GM13977 (cell line): Measurements from ENCODE around the gene CD6.

Experiments used
- DNase-seq: peaks from one replicate; pipeline ENCODE4 v3.0.0; 2012; ENCODE audit warnings: low spot score
- CTCF ChIP-seq: IDR thresholded peaks from 2 replicates; pipeline ENCODE4 v1.5.1; 2012; ENCODE audit warnings: mild to moderate bottlenecking, control low read depth; ENCODE audit not compliant: insufficient read depth; ENCODE audit errors: extremely low read depth, missing control alignments
- in situ Hi-C: fragments of 300-500 bp; cut with MboI; formaldehyde crosslinking; loops from one replicate; pipeline ENCODE4 v1.12.0; 2022; ENCODE audit warnings: low sequenced_read_pairs, low pct_unique_long_range_greater_than_20kb, mixed read lengths, inconsistent platforms; ENCODE audit not compliant: unreplicated experiment

The CD6 gene

GRCh38 chr11:61042537-61042936, 71.1 kb downstream of the CD6 start:
- no peak for DNase-seq
- in situ Hi-C loops, result no loop called here
- no peak for TF ChIP-seq CTCF

DNA sequence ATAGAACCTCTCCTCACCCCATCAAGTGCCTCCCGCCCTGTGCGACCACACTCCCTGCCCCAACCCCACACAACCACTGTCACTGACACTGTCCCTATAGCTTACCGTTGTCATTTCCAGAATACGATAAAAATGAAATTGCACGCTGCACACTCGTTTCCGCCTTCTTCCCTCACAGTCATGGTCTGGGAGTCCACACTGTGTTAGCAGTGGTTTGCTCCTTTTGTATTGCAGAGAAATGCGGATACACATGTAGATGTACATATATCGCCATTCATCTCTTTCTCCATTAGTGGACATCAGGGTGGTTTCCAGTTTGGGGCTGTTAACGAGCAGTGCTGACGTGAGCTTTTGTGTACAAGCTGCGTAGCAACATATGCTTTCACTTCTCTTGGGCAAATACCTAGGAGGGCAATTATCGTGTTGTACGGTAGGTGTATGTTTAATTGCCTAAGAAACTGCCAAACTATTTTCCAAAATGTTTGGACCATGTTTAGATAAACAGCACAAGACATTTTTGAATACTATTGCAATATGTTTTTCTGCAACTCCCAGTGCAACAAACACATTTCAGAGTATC, 71.6 kb downstream of the CD6 start:
- no peak for DNase-seq
- no peak for TF ChIP-seq CTCF
- in situ Hi-C loops, result no loop called here

DNA sequence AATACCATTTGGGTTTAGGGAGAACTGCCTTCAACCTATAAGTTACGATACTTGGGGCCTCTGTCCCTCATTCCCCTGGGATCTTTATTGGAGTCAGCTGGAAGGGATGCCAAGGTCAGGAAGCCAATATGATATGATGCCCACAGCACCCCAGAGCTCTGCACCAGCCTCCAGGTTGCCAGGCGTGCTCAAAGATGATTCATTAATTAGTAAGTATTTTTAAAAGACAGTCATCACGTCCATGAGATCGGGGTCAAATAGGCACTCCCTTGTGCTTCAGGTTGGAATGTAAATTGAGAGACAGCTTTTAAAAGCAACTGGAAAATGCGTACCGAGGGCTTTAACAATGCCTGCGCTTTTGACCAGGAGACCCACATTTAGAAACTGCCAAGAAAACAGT, 73.8 kb downstream of the CD6 start:
- TF ChIP-seq CTCF, result no peak

GRCh38 chr11:61046833-61047232, 75.4 kb downstream of the CD6 start:
- in situ Hi-C loops, result no loop called here
- no peak for TF ChIP-seq CTCF
- DNase-seq, result no peak

More for the DNA sequence above, 73.8 kb downstream of the CD6 start:
- in situ Hi-C loops, result no loop called here
- DNase-seq, result no peak

DNA sequence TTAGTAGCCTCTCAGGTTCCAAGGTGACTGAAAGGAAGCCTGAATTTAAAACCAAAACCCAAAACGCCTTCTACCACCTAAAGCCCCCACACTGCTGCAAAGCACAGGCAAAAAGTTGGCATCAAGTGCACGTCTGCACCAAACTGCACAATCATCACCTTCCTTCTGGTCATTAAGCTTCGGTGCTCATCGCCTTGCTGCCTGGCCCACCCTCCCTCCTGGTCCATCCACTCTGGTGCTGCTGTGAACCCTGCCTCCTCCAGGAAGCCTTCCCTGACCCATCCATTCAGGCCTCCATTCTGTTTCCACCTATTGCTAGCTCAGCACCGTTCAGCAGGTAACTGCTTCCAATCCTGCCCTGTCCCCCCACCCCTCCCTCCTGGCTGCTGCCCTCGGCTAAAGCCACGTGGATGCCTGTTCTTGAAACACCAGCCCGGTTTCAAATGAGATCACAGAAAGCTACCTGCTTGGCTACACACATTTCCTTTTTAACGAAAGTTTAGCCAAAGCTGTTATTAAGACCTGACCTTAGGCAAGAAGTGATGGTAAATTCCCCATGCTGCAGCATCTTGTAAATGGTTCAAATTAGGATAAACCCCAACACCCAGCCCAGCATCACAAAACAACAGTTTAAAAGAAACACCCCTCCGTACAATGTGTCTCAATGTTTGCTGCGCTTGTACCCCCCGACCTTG, 77.0 kb downstream of the CD6 start:
- TF ChIP-seq CTCF, result no peak
- in situ Hi-C loops, result no loop called here
- no peak for DNase-seq

DNA sequence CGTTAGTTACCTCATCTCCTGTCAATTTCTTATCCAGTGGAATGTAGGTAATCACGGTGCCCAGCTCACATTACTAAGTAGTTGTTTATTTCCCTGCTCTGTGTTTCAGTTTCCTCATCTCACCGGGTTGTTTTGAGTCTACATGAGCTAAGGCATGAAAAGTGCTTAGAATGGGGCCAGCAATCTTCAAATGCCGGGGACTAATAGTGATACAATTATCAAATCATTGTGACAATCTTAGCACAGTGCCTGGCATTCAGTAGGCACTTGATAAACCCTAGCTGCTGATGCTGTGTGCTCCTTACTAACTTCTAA, 77.5 kb downstream of the CD6 start:
- DNase-seq, result no peak
- in situ Hi-C loops, result no loop called here
- TF ChIP-seq CTCF, result no peak
